A673 (cell line): ENCODE data around the gene OR52A1.
"Not testable (repeated sequence)": the region's sequence is repeated elsewhere in the genome, so short reads cannot be mapped to it uniquely, and the experiment has no call there.

Source experiments
- CTCF ChIP-seq: fragments of 300-800, 200-600 bp; sonication (generic); conservative IDR thresholded peaks from 2 replicates; pipeline ENCODE4 v1.5.1; 2017; ENCODE audit warnings: low read depth, mild to moderate bottlenecking, antibody characterized with exemption, low read length, moderate library complexity, mixed read lengths
- EZH2 ChIP-seq: fragments of 200-600 bp; sonication (generic); IDR thresholded peaks from 2 replicates; pipeline ENCODE4 v1.6.1; 2017; ENCODE audit warnings: borderline replicate concordance, low read depth, mild to moderate bottlenecking, mixed read lengths, antibody characterized with exemption, low read length; ENCODE audit not compliant: poor library complexity, severe bottlenecking

GRCh38 chr11:5164807-5165206 is 10.2 kb upstream of the OR52A1 start:
- not testable (repeated sequence) for TF ChIP-seq CTCF, EZH2
